22Rv1 (cell line): ENCODE measurements around the gene CEBPB.

Experiments used
- CTCF ChIP-seq: fragments of 450-650 bp; IDR thresholded peaks from 2 replicates; pipeline ENCODE4 v1.5.1; 2017; ENCODE audit warnings: mild to moderate bottlenecking
- ZFX ChIP-seq: fragments of 450-650 bp; IDR thresholded peaks from 2 replicates; pipeline ENCODE4 v1.6.1; 2017; ENCODE audit warnings: antibody characterized with exemption, borderline replicate concordance

GRCh38 chr20:50230184-50230583 lies 39.6 kb downstream of the CEBPB start:
- TF ChIP-seq CTCF (no peak), ZFX (no peak)
